ENCODE results near the gene ATOH8. TPM values are rescaled to one million over a fixed set of nuclear protein-coding genes. Genes with fewer than 3 reads are reported as not detected.

The ATOH8 gene
- total RNA-seq, 1 experiment from 2014 or later, result 0.20 TPM

GRCh38 chr2:85786865-85787264 lies 33.1 kb downstream of the ATOH8 start:
- Mint-ChIP-seq H3K36me3 (ENCODE audit: insufficient read depth in 1 of 3, low read depth in 3 of 3) (no peaks in the 10 kb centered on the region; a peak in 1 of 7 replicates), H3K9me3 (no peaks in the 10 kb centered on the region), H3K27ac (no peak overlapping the region), H3K4me1 (peaks cover 4 to 14% of the 10 kb centered on the region in 2 experiments; a peak in 3 of 4 replicates), H3K27me3 (ENCODE audit: low read depth) (peaks cover 10% of the 10 kb centered on the region), H3K4me3 (no peak overlapping the region)
- H2BK5ac ChIP-seq (ENCODE audit: insufficient read length, low read length), result no peak overlapping the region
- H4K8ac ChIP-seq (replicated peaks; ENCODE audit: insufficient read length, low read depth, low read length), result no peak overlapping the region
- no peak overlapping the region for H2AK5ac ChIP-seq (ENCODE audit: insufficient read length, low read length)
- WGBS (ENCODE audit: extremely low coverage, insufficient read length, low lambda C conversion rate), result no CpG with 5 or more reads among the region's 14 CpGs
- H3K79me2 ChIP-seq (ENCODE audit: insufficient read depth, low read length), result no peaks in the 10 kb centered on the region
- no peak overlapping the region for H3K4ac ChIP-seq (ENCODE audit: low read depth, low read length)
- H3K18ac ChIP-seq (ENCODE audit: insufficient read length, low read depth, low read length), result no peak overlapping the region
- no peak overlapping the region for H3K56ac ChIP-seq (ENCODE audit: insufficient read length, low read depth, low read length)
- no peak for DNase-seq
- H2BK15ac ChIP-seq (ENCODE audit: low read depth, low read length), result no peak overlapping the region
- TF ChIP-seq CTCF (conservative IDR thresholded peaks at IDR 0.05), result no peak
- no peaks in the 10 kb centered on the region for H3K79me1 ChIP-seq (ENCODE audit: insufficient read depth, low read depth, low read length, poor library complexity, severe bottlenecking)
- no peak overlapping the region for H3K23ac ChIP-seq (ENCODE audit: insufficient read length, low read depth, low read length)
- no peaks in the 10 kb centered on the region for H3K27me3 ChIP-seq (ENCODE audit: insufficient read depth, low read length)
- H2AFZ ChIP-seq (ENCODE audit: low read length), result no peak overlapping the region
- no peak overlapping the region for H2BK12ac ChIP-seq (ENCODE audit: insufficient read length, low read depth, low read length)
- no peaks in the 10 kb centered on the region for H3K9me3 ChIP-seq (ENCODE audit: control insufficient read depth, low read depth, low read length)
- H3K23me2 ChIP-seq (ENCODE audit: insufficient read length, low read depth, low read length, poor library complexity, severe bottlenecking), result no peaks in the 10 kb centered on the region
- no peak overlapping the region for H3K14ac ChIP-seq (ENCODE audit: insufficient read depth, low read length)
- no peak overlapping the region for H3T11ph ChIP-seq (ENCODE audit: low read length)
- H2BK20ac ChIP-seq (ENCODE audit: low read depth, low read length, poor library complexity, severe bottlenecking), result no peak overlapping the region
- no peak overlapping the region for H3K4me2 ChIP-seq (ENCODE audit: insufficient read depth, insufficient read length, low read length)
- no peaks in the 10 kb centered on the region for H4K20me1 ChIP-seq (ENCODE audit: control insufficient read depth, insufficient read depth, insufficient read length)
- H4K5ac ChIP-seq (ENCODE audit: insufficient read length, low read depth, low read length), result no peak overlapping the region
- no peak overlapping the region for H3K27ac ChIP-seq (ENCODE audit: insufficient read length, low read depth, low read length)
- H3K9ac ChIP-seq (ENCODE audit: extremely low read depth, insufficient read length, low read length), result no peak overlapping the region
- no peaks in the 10 kb centered on the region for H3K4me1 ChIP-seq (ENCODE audit: insufficient read depth, low read length)
- H4K91ac ChIP-seq (ENCODE audit: insufficient read length, low read depth, low read length), result no peak overlapping the region
- H2BK120ac ChIP-seq (ENCODE audit: low read depth, low read length, poor library complexity, severe bottlenecking), result no peak overlapping the region
